ENCODE results near the gene ATF4. TPM values are rescaled to one million over a fixed set of nuclear protein-coding genes. Genes with fewer than 3 reads are reported as not detected.

Gene ATF4
- total RNA-seq (2022; extraction: Qiagen RNA extraction): 300 to 374 TPM (median 344 TPM) in 5 replicates

GRCh38 chr22:39520226-39521105 lies at the start of gene ATF4:
Gene ATF4 (plus strand): TSS chr22:39520562. CDS start chr22:39521446, 884 bp downstream.

GRCh38 chr22:39502109-39502788 lies 18.1 kb upstream of the ATF4 start, which contains the start of gene MIEF1:
Gene MIEF1 (plus strand): TSS chr22:39502290. CDS start chr22:39511295, 9,005 bp downstream.

GRCh38 chr22:39532215-39533073 lies 12.1 kb downstream of the ATF4 start, which contains the start of gene RPS19BP1:
Gene RPS19BP1 (minus strand): TSS chr22:39532748. CDS start chr22:39532738, 10 bp downstream.

GRCh38 chr22:39570665-39571064 lies 50.3 kb downstream of the ATF4 start, which contains the start of gene CACNA1I:
Gene CACNA1I (plus strand): TSS chr22:39570753. CDS start chr22:39570753, 0 bp downstream.

Other genes with a start within 250 kb of the ATF4 start
- 1,761 to 2,448 TPM (median 1,791 TPM) in 5 replicates for gene RPL3, start 200.9 kb upstream of the ATF4 start, total RNA-seq (2022; extraction: Qiagen RNA extraction)
- gene SYNGR1, start 170.6 kb upstream of the ATF4 start, total RNA-seq (2022; extraction: Qiagen RNA extraction): 10.5 to 12.4 TPM (median 11.8 TPM) in 5 replicates
- 9.1 to 11.8 TPM (median 10.1 TPM) in 5 replicates for gene TAB1, start 120.8 kb upstream of the ATF4 start, total RNA-seq (2022; extraction: Qiagen RNA extraction)
- gene MGAT3, start 63.5 kb upstream of the ATF4 start, total RNA-seq (2022; extraction: Qiagen RNA extraction): 0.64 to 1.4 TPM (median 0.88 TPM) in 5 replicates
- gene MIEF1, start 18.3 kb upstream of the ATF4 start, total RNA-seq (2022; extraction: Qiagen RNA extraction): 23.1 to 27.1 TPM (median 24.3 TPM) in 5 replicates
- 75.7 to 116 TPM (median 100 TPM) in 5 replicates for gene RPS19BP1, start 12.2 kb downstream of the ATF4 start, total RNA-seq (2022; extraction: Qiagen RNA extraction)
- 0.07 to 0.11 TPM (median 0.08 TPM) in 5 replicates for gene CACNA1I, start 50.2 kb downstream of the ATF4 start, total RNA-seq (2022; extraction: Qiagen RNA extraction)